Bronchial epithelial cell (primary cell): ENCODE data around the gene ZNRF2. TPM values are rescaled to one million over a fixed set of nuclear protein-coding genes. Genes with fewer than 3 reads are reported as not detected.

Source experiments
- DNase-seq: peaks from one replicate; pipeline ENCODE4 v3.0.0-alpha.2; 2010; ENCODE audit warnings: low read depth
- FAIRE-seq: peaks from 2 replicates; lab custom pipeline; 2011; peaks lifted over from hg19 to GRCh38; lab: Jason Lieb, UNC
- H3K27me3 ChIP-seq: 2 replicates; pipeline ENCODE4 v1.5.1; 2011; ENCODE audit warnings: low read length; ENCODE audit not compliant: control insufficient read depth, insufficient read depth
- H3K36me3 ChIP-seq: 2 replicates; pipeline ENCODE4 v1.5.1; 2011; ENCODE audit warnings: low read length; ENCODE audit not compliant: control insufficient read depth, insufficient read depth
- H3K4me3 ChIP-seq: 2 replicates; pipeline ENCODE4 v1.5.1; 2011; ENCODE audit warnings: mild to moderate bottlenecking, low read depth, low read length, control low read depth
- CTCF ChIP-seq: IDR thresholded peaks from 2 replicates; pipeline ENCODE4 v1.5.1; 2011; ENCODE audit warnings: mild to moderate bottlenecking, moderate library complexity, low read length, control low read depth, inconsistent platforms; ENCODE audit not compliant: insufficient read depth, severe bottlenecking
- total RNA-seq: library from RNA; depleted of rRNA; stranded (reverse); fragments of >200 nt; gene quantifications from 2 replicates; pipeline ENCODE4 v1.2.1, GENCODE V29; 2014

The ZNRF2 gene
- total RNA-seq, 1 donor from 2014 or later, result 18.4 TPM

GRCh38 chr7:30254717-30255063 is 29.7 kb upstream of the ZNRF2 start:
- H3K4me3 ChIP-seq, result no peak overlapping the region
- no peaks in the 10 kb centered on the region for H3K36me3 ChIP-seq
- DNase-seq, result no peak
- no peak for FAIRE-seq
- no peaks in the 10 kb centered on the region for H3K27me3 ChIP-seq
- no peak for TF ChIP-seq CTCF

GRCh38 chr7:30255064-30255769 is 29.2 kb upstream of the ZNRF2 start:
- DNase-seq, result no peak
- Histone ChIP-seq H3K27me3 (no peaks in the 10 kb centered on the region), H3K4me3 (no peak overlapping the region), H3K36me3 (no peaks in the 10 kb centered on the region)
- TF ChIP-seq CTCF, result no peak
- FAIRE-seq, result no peak

GRCh38 chr7:30256349-30256858 is 28.0 kb upstream of the ZNRF2 start:
- Histone ChIP-seq H3K27me3 (no peaks in the 10 kb centered on the region), H3K4me3 (no peak overlapping the region), H3K36me3 (no peaks in the 10 kb centered on the region)
- no peak for TF ChIP-seq CTCF
- FAIRE-seq (no peak), DNase-seq (no peak)

GRCh38 chr7:30260246-30260768 is 24.1 kb upstream of the ZNRF2 start:
- FAIRE-seq (no peak), DNase-seq (no peak)
- no peaks in the 10 kb centered on the region for H3K27me3 ChIP-seq
- H3K4me3 ChIP-seq, result no peak overlapping the region
- TF ChIP-seq CTCF, result no peak
- H3K36me3 ChIP-seq, result no peaks in the 10 kb centered on the region

- no peak for FAIRE-seq
- Histone ChIP-seq H3K4me3 (no peak overlapping the region), H3K27me3 (no peaks in the 10 kb centered on the region), H3K36me3 (no peaks in the 10 kb centered on the region)
- no peak for TF ChIP-seq CTCF
- DNase-seq, result no peak
Observed at GRCh38 chr7:30263090-30263710, 21.2 kb upstream of the ZNRF2 start.
